CD4-positive, alpha-beta T cell (primary cell): ENCODE measurements around the gene BMPR1A. TPM values are rescaled to one million over a fixed set of nuclear protein-coding genes. Genes with fewer than 3 reads are reported as not detected.
"Not testable (repeated sequence)": the region's sequence is repeated elsewhere in the genome, so short reads cannot be mapped to it uniquely, and the experiment has no call there.

Experiments used
- ATAC-seq: fragments of 200-7000 bp; cut with Tn5 transposase; one replicate; pipeline ENCODE4 v1.10.0; 2022; ENCODE audit warnings: mild to moderate bottlenecking; ENCODE audit not compliant: poor library complexity
- CTCF ChIA-PET: fragments of 350-600 bp; sonication (Branson Sonifier 250); formaldehyde crosslinking; loops from one replicate; lab custom pipeline; 2021; ENCODE audit warnings: antibody characterized with exemption, inconsistent platforms; lab: Charles Lee
- POLR2A ChIA-PET: fragments of 350-600 bp; sonication (Branson Sonifier 250); formaldehyde crosslinking; loops from one replicate; lab custom pipeline; 2021; ENCODE audit warnings: antibody characterized with exemption, inconsistent platforms; lab: Charles Lee
- DNase-seq, 14 experiments: peaks; one replicate each; pipeline ENCODE4 v3.0.0-alpha.2; 2013 to 2020; ENCODE audit warnings: mixed read lengths in 2 of 14
- H3K27ac ChIP-seq, 2 donors: one replicate each; pipeline versions ENCODE4 v1.5.1 to v1.7.0; 2013; ENCODE audit warnings: low read length in 2 of 2, low read depth in 1 of 2, mild to moderate bottlenecking in 1 of 2
- H3K27me3 ChIP-seq, 2 experiments: 1 replicate in 1 of 2; 2 replicates in 1 of 2; pipeline versions ENCODE4 v1.6.1 to v1.7.0; 2013; ENCODE audit warnings: low read length in 2 of 2, control low read depth in 1 of 2, mild to moderate bottlenecking in 1 of 2, moderate library complexity in 1 of 2; ENCODE audit not compliant: insufficient read depth in 2 of 2, control insufficient read depth in 1 of 2
- H3K36me3 ChIP-seq: one replicate; pipeline ENCODE4 v1.6.1; 2013; ENCODE audit warnings: low read length, control low read depth; ENCODE audit not compliant: insufficient read depth
- H3K4me1 ChIP-seq: one replicate; pipeline ENCODE4 v1.6.1; 2013; ENCODE audit warnings: low read length, control low read depth; ENCODE audit not compliant: insufficient read depth
- H3K4me3 ChIP-seq: one replicate; pipeline ENCODE4 v1.5.1; 2013; ENCODE audit warnings: mild to moderate bottlenecking, low read length, moderate library complexity
- H3K9me3 ChIP-seq, 2 experiments: 1 replicate in 1 of 2; 2 replicates in 1 of 2; pipeline versions ENCODE4 v1.6.1 to v1.7.0; 2013; ENCODE audit warnings: low read length in 2 of 2, mild to moderate bottlenecking in 2 of 2, control low read depth in 1 of 2, moderate library complexity in 1 of 2; ENCODE audit not compliant: control insufficient read depth in 1 of 2, insufficient read depth in 1 of 2
- H3K27ac Mint-ChIP-seq: one replicate; pipeline ENCODE4 v1.8.0; 2020; ENCODE audit warnings: mixed read lengths
- H3K27me3 Mint-ChIP-seq: one replicate; pipeline ENCODE4 v1.8.0; 2021; ENCODE audit warnings: mixed read lengths
- H3K36me3 Mint-ChIP-seq: one replicate; pipeline ENCODE4 v1.8.0; 2021; ENCODE audit warnings: low read depth, mixed read lengths
- H3K4me1 Mint-ChIP-seq: one replicate; pipeline ENCODE4 v1.8.0; 2021; ENCODE audit warnings: low read depth, mixed read lengths
- H3K4me3 Mint-ChIP-seq: one replicate; pipeline ENCODE4 v1.8.0; 2020; ENCODE audit warnings: mild to moderate bottlenecking, mixed read lengths
- H3K9me3 Mint-ChIP-seq: one replicate; pipeline ENCODE4 v1.8.0; 2020; ENCODE audit warnings: mixed read lengths
- CTCF ChIP-seq: fragments of 200-600 bp; IDR thresholded peaks from one replicate; pipeline ENCODE4 v1.8.0; 2022; ENCODE audit warnings: antibody characterized with exemption, mild to moderate bottlenecking
- intact Hi-C, 2 experiments: fragments of 100-400 bp; cut with DNase I in 1 of 2; cut with micrococcal nuclease in 1 of 2; formaldehyde crosslinking; loops; one replicate each; pipeline versions ENCODE4 v1.15.1 to v1.9.0; 2023 to 2025; cut with DNase I, micrococcal nuclease
- total RNA-seq, 174 experiments: library from RNA in 2 of 174; stranded (reverse) in 2 of 174; gene quantifications; one replicate each; pipeline ENCODE4 v1.2.3 and lab custom pipeline; 2021 to 2026

BMPR1A gene
- total RNA-seq, 2 experiments from 2014 or later = 1.9 to 2.6 TPM

- POLR2A ChIA-PET = no interaction called here
- no peak for DNase-seq
- H3K27ac ChIP-seq = no peak overlapping the region
- intact Hi-C loops = no loop called here
- Mint-ChIP-seq H3K4me1 (no peaks in the 10 kb centered on the region), H3K9me3 (no peaks in the 10 kb centered on the region), H3K4me3 (no peak overlapping the region), H3K36me3 (no peaks in the 10 kb centered on the region), H3K27me3 (no peaks in the 10 kb centered on the region), H3K27ac (no peak overlapping the region)
- CTCF ChIA-PET = interaction anchor here (0.9 kb wide), 1 partner anchor 28 kb away, joined by 3 read pairs; no protein-coding TSS in a partner anchor
- no peak for TF ChIP-seq CTCF
- no peak for ATAC-seq
- no peaks in the 10 kb centered on the region for H3K9me3 ChIP-seq
- H3K27me3 ChIP-seq = no peaks in the 10 kb centered on the region
- no peaks in the 10 kb centered on the region for H3K4me1 ChIP-seq
- no peaks in the 10 kb centered on the region for H3K36me3 ChIP-seq
- no peak overlapping the region for H3K4me3 ChIP-seq
Observed at GRCh38 chr10:86862786-86863483, 106.5 kb downstream of the BMPR1A start.

- Histone ChIP-seq H3K4me3 (no peak overlapping the region), H3K27ac (no peak overlapping the region), H3K9me3 (no peaks in the 10 kb centered on the region), H3K36me3 (no peaks in the 10 kb centered on the region), H3K27me3 (no peaks in the 10 kb centered on the region), H3K4me1 (no peaks in the 10 kb centered on the region)
- Mint-ChIP-seq H3K4me3 (no peak overlapping the region), H3K4me1 (no peaks in the 10 kb centered on the region), H3K27me3 (no peaks in the 10 kb centered on the region), H3K9me3 (no peaks in the 10 kb centered on the region), H3K36me3 (no peaks in the 10 kb centered on the region), H3K27ac (no peak overlapping the region)
- ATAC-seq (no peak), DNase-seq (no peak)
- CTCF ChIA-PET = interaction anchor here (0.9 kb wide), 1 partner anchor 29 kb away, joined by 3 read pairs; no protein-coding TSS in a partner anchor
- TF ChIP-seq CTCF = no peak
- intact Hi-C loops = no loop called here
- POLR2A ChIA-PET = no interaction called here
Observed at GRCh38 chr10:86863484-86863842, 107.0 kb downstream of the BMPR1A start.

- H3K27me3 Mint-ChIP-seq, DNase-seq, H3K4me3 Mint-ChIP-seq, H3K9me3 ChIP-seq, H3K4me1 Mint-ChIP-seq, H3K4me1 ChIP-seq, CTCF ChIA-PET, POLR2A ChIA-PET, H3K9me3 Mint-ChIP-seq, H3K4me3 ChIP-seq, H3K36me3 Mint-ChIP-seq, H3K27me3 ChIP-seq, H3K27ac ChIP-seq, ATAC-seq, intact Hi-C loops, H3K27ac Mint-ChIP-seq, H3K36me3 ChIP-seq: not testable (repeated sequence)
Observed at GRCh38 chr10:86865011-86865811, 108.8 kb downstream of the BMPR1A start.
